DND-41 (cell line): ENCODE measurements around the gene SLC25A18.

Experiments
- EZH2 ChIP-seq: IDR thresholded peaks from 3 replicates; pipeline ENCODE4 v1.6.1; 2012; ENCODE audit warnings: borderline replicate concordance, low read depth, mild to moderate bottlenecking, moderate library complexity, low read length, inconsistent platforms; ENCODE audit not compliant: severe bottlenecking
- TF ChIP-seq, protein P1 (sequence below): IDR thresholded peaks from 2 replicates; pipeline ENCODE4 v1.5.1; 2012; ENCODE audit warnings: borderline replicate concordance, low read length, moderate library complexity, mild to moderate bottlenecking; ENCODE audit not compliant: poor library complexity, severe bottlenecking; ENCODE audit errors: extremely low read depth

DNA sequence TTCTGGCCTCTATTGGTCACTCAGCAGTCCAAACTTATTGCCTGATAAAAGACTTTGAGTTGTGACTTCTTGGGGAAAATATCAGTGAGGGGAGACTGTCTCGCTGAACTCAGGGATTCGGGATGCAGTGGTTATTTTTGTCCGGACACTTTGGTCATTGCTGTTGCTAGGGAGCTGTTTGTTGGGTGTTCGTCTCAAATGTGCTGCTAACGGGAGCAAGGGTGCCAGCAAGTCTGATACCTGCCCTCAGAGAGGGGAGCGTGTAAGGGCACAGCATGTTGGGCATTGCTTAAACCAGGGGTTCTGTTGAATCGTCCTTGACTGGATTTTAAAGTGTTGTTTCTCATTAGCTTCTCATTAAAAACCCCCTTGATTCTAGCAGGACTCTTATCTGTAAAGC lies 49.2 kb upstream of the SLC25A18 start:
- TF ChIP-seq, protein P1, sequence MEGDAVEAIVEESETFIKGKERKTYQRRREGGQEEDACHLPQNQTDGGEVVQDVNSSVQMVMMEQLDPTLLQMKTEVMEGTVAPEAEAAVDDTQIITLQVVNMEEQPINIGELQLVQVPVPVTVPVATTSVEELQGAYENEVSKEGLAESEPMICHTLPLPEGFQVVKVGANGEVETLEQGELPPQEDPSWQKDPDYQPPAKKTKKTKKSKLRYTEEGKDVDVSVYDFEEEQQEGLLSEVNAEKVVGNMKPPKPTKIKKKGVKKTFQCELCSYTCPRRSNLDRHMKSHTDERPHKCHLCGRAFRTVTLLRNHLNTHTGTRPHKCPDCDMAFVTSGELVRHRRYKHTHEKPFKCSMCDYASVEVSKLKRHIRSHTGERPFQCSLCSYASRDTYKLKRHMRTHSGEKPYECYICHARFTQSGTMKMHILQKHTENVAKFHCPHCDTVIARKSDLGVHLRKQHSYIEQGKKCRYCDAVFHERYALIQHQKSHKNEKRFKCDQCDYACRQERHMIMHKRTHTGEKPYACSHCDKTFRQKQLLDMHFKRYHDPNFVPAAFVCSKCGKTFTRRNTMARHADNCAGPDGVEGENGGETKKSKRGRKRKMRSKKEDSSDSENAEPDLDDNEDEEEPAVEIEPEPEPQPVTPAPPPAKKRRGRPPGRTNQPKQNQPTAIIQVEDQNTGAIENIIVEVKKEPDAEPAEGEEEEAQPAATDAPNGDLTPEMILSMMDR, result no peak
- TF ChIP-seq EZH2, result no peak
